ENCODE data around the gene DIP2B. TPM values are rescaled to one million over a fixed set of nuclear protein-coding genes. Genes with fewer than 3 reads are reported as not detected.

Gene DIP2B
- total and polyA plus RNA-seq, 2 donors (not counting 1 experiment from before 2014, with no cell fraction given) = 12.6 to 21.0 TPM

DNA sequence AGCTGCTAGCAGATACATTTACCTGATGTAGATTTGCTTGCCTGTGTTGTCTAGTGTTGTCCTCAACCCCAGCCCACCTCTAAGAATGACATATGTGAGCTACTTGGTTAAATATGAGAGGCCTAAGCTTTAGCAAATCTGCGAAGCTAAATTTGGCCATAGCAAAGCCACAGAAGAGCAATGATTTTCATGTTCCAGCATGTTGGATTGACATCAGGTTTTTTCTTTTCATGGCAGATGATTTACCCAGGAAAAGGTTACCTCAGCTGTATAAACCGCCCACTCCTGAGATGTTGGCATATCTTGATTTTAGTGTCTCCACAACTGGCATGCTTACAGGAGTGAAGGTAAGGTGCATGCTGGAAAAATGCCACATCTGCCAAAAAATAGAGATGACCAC is 222.7 kb downstream of the DIP2B start:
- H4K20me1 ChIP-seq (ENCODE audit: control insufficient read depth, extremely low read depth, insufficient read depth, low read length) = no peaks in the 10 kb centered on the region
- H3K79me2 ChIP-seq (ENCODE audit: control insufficient read depth, insufficient read depth, low read length) = no peaks in the 10 kb centered on the region
- H3K27me3 ChIP-seq (ENCODE audit: control insufficient read depth, insufficient read depth, low read length) = no peaks in the 10 kb centered on the region
- no peak overlapping the region for H3K27ac ChIP-seq (ENCODE audit: insufficient read depth, low read length)
- no peak overlapping the region for H3K9ac ChIP-seq (ENCODE audit: insufficient read depth, low read length)
- no peak overlapping the region for H3K4me2 ChIP-seq (ENCODE audit: extremely low read depth, insufficient read depth, low read length)
- peaks cover 2% of the 10 kb centered on the region for H3K4me1 ChIP-seq (ENCODE audit: control insufficient read depth, extremely low read depth, insufficient read depth, low read length)
- H3K4me3 ChIP-seq (replicated peaks in 1 of 4; ENCODE audit: control extremely low read depth in 1 of 4, insufficient read depth in 1 of 4, low read depth in 3 of 4, low read length in 4 of 4) = no peak overlapping the region
- TF ChIP-seq CTCF (conservative IDR thresholded peaks at IDR 0.05 in 1 of 2, IDR thresholded peaks at IDR 0.05 in 1 of 2; ENCODE audit: low read depth in 1 of 2, low read length in 2 of 2) (no peak), EZH2 (IDR thresholded peaks at IDR 0.05; ENCODE audit: low read length, missing control alignments) (no peak)
- H3K9me3 ChIP-seq (ENCODE audit: control insufficient read depth, insufficient read depth, low read depth, low read length) = no peaks in the 10 kb centered on the region
- no peak overlapping the region for H2AFZ ChIP-seq (ENCODE audit: low read length)
- peaks cover 3% of the 10 kb centered on the region for H3K36me3 ChIP-seq (ENCODE audit: control insufficient read depth, insufficient read depth, low read length)
- DNase-seq (ENCODE audit: low read depth in 2 of 2) = no peak

- Histone ChIP-seq H3K27me3 (ENCODE audit: control insufficient read depth, insufficient read depth, low read length) (no peaks in the 10 kb centered on the region), H3K27ac (ENCODE audit: insufficient read depth, low read length) (no peak overlapping the region), H3K4me2 (ENCODE audit: extremely low read depth, insufficient read depth, low read length) (no peak overlapping the region), H3K36me3 (ENCODE audit: control insufficient read depth, insufficient read depth, low read length) (peaks cover 3% of the 10 kb centered on the region), H3K9ac (ENCODE audit: insufficient read depth, low read length) (no peak overlapping the region), H3K4me3 (replicated peaks in 1 of 4; ENCODE audit: control extremely low read depth in 1 of 4, insufficient read depth in 1 of 4, low read depth in 3 of 4, low read length in 4 of 4) (no peak overlapping the region), H3K9me3 (ENCODE audit: control insufficient read depth, insufficient read depth, low read depth, low read length) (no peaks in the 10 kb centered on the region), H3K4me1 (ENCODE audit: control insufficient read depth, extremely low read depth, insufficient read depth, low read length) (peaks cover 5% of the 10 kb centered on the region), H3K79me2 (ENCODE audit: control insufficient read depth, insufficient read depth, low read length) (no peaks in the 10 kb centered on the region), H4K20me1 (ENCODE audit: control insufficient read depth, extremely low read depth, insufficient read depth, low read length) (no peaks in the 10 kb centered on the region), H2AFZ (ENCODE audit: low read length) (no peak overlapping the region)
- no peak for DNase-seq (ENCODE audit: low read depth in 2 of 2)
- TF ChIP-seq CTCF (conservative IDR thresholded peaks at IDR 0.05 in 1 of 2, IDR thresholded peaks at IDR 0.05 in 1 of 2; ENCODE audit: low read depth in 1 of 2, low read length in 2 of 2) (no peak), EZH2 (IDR thresholded peaks at IDR 0.05; ENCODE audit: low read length, missing control alignments) (no peak)
Measured at GRCh38 chr12:50728417-50728816, 223.6 kb downstream of the DIP2B start.

GRCh38 chr12:50728841-50729240 is 224.1 kb downstream of the DIP2B start:
- DNase-seq (ENCODE audit: low read depth in 2 of 2) = no peak
- H3K4me2 ChIP-seq (ENCODE audit: extremely low read depth, insufficient read depth, low read length) = no peak overlapping the region
- H3K27me3 ChIP-seq (ENCODE audit: control insufficient read depth, insufficient read depth, low read length) = no peaks in the 10 kb centered on the region
- no peaks in the 10 kb centered on the region for H3K9me3 ChIP-seq (ENCODE audit: control insufficient read depth, insufficient read depth, low read depth, low read length)
- peaks cover 3% of the 10 kb centered on the region for H3K36me3 ChIP-seq (ENCODE audit: control insufficient read depth, insufficient read depth, low read length)
- TF ChIP-seq EZH2 (IDR thresholded peaks at IDR 0.05; ENCODE audit: low read length, missing control alignments) (no peak), CTCF (conservative IDR thresholded peaks at IDR 0.05 in 1 of 2, IDR thresholded peaks at IDR 0.05 in 1 of 2; ENCODE audit: low read depth in 1 of 2, low read length in 2 of 2) (no peak)
- H3K79me2 ChIP-seq (ENCODE audit: control insufficient read depth, insufficient read depth, low read length) = no peaks in the 10 kb centered on the region
- no peak overlapping the region for H3K4me3 ChIP-seq (replicated peaks in 1 of 4; ENCODE audit: control extremely low read depth in 1 of 4, insufficient read depth in 1 of 4, low read depth in 3 of 4, low read length in 4 of 4)
- no peak overlapping the region for H3K9ac ChIP-seq (ENCODE audit: insufficient read depth, low read length)
- H3K4me1 ChIP-seq (ENCODE audit: control insufficient read depth, extremely low read depth, insufficient read depth, low read length) = peaks cover 5% of the 10 kb centered on the region
- H4K20me1 ChIP-seq (ENCODE audit: control insufficient read depth, extremely low read depth, insufficient read depth, low read length) = no peaks in the 10 kb centered on the region
- H3K27ac ChIP-seq (ENCODE audit: insufficient read depth, low read length) = no peak overlapping the region
- H2AFZ ChIP-seq (ENCODE audit: low read length) = no peak overlapping the region
